Measurements from ENCODE around the gene UTF1. TPM values are rescaled to one million over a fixed set of nuclear protein-coding genes. Genes with fewer than 3 reads are reported as not detected.

UTF1 gene
- polyA plus RNA-seq, result not detected

DNA sequence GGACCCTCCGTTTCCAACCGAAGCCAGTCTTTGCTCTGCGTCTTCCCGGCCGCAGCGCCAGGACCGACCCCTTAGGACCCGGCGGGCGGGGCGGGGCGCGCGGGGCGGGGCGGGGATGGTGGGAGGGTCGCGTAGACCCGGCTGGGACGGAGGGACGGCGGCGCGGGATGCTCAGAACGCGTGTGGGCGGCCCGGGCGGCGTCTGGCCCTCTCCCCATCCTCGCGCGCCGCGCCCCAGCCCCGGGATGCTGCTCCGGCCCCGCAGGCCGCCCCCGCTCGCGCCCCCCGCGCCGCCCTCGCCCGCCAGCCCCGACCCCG is at the start of gene UTF1:
UTF1 (plus strand) TSS at position 174 of the 318 bp plus-strand sequence; CDS start at position 246, 72 bp downstream.
- H3K27ac ChIP-seq (ENCODE audit: low read depth, low read length), result no peak within 1 kb of the TSS
- 2 to 4% (median 4%) methylated on average over 17 to 42 of the region's 49 CpGs for WGBS, 3 donors

GRCh38 chr10:133180965-133181639 is 48.9 kb upstream of the UTF1 start:
- no peak overlapping the region for H3K27ac ChIP-seq (ENCODE audit: low read depth, low read length)
- 77 to 90% (median 90%) methylated on average over 23 of the region's 23 CpGs for WGBS, 3 donors

DNA sequence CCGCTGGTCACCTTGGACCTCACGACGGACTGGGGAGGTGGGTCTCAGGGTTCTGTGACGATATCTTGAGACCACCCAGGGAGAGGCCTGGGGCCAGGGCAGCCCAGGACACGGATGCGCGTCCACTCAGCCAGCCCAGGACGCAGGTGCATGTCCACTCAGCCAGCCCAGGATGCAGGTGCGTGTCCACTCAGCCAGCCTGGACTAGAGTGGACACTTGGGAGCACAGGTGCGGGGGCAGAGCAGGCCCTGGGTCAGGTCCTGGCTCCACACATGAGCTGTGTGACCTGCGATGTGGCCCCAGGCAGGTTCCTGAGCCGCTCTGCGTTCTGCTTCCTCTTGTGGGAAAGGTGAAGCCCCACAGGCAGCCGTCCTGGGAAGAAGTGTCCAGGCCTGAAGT is 47.8 kb upstream of the UTF1 start:
- WGBS, 3 donors, result 74 to 76% (median 76%) methylated on average over 14 of the region's 14 CpGs
- no peak overlapping the region for H3K27ac ChIP-seq (ENCODE audit: low read depth, low read length)

DNA sequence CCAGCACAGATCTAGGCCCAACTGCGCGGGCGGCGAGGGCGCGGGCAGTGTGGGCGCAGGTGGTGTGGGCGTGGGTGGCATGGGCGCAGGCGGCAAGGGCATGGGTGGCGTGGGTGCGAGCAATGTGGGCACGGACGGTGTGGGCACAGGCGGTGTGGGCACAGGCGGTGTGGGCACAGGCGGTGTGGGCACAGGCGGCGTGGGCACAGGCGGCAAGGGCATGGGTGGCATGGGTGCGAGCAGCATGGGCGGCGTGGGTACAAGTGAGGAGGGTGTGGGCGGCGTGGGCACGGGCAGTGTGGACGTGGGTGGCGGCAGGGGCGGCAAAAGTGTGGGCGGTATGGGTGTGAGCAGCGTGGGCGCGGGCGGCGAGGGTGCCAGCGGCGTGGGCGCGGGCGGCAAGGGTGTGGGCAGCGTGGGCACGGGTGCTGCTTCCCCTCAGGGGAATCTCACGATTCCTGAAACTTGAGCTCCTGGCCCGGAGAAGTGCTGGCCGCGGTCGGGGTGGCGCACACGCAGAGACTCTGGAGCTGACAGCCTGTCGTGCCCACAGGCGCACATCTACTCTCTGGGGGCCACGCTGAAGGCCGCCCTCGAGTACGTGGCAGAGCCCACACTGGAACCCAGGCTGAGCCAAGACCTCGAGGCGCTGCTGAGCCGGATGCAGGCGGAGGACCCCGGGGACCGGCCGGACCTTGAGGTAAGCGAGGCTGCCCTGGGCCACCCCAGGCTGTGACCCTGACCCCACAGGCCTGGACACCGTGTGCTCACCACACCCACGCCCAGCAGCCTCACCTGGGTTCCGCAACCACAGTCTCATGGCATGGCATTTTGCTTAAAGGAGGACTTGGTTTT is 47.0 kb upstream of the UTF1 start:
- WGBS, 3 donors, result 85 to 93% (median 93%) methylated on average over 47 to 66 of the region's 66 CpGs
- no peak overlapping the region for H3K27ac ChIP-seq (ENCODE audit: low read depth, low read length)

GRCh38 chr10:133183646-133184378 is 46.2 kb upstream of the UTF1 start:
- 74 to 86% (median 86%) methylated on average over 21 of the region's 21 CpGs for WGBS, 3 donors
- H3K27ac ChIP-seq (ENCODE audit: low read depth, low read length), result no peak overlapping the region

DNA sequence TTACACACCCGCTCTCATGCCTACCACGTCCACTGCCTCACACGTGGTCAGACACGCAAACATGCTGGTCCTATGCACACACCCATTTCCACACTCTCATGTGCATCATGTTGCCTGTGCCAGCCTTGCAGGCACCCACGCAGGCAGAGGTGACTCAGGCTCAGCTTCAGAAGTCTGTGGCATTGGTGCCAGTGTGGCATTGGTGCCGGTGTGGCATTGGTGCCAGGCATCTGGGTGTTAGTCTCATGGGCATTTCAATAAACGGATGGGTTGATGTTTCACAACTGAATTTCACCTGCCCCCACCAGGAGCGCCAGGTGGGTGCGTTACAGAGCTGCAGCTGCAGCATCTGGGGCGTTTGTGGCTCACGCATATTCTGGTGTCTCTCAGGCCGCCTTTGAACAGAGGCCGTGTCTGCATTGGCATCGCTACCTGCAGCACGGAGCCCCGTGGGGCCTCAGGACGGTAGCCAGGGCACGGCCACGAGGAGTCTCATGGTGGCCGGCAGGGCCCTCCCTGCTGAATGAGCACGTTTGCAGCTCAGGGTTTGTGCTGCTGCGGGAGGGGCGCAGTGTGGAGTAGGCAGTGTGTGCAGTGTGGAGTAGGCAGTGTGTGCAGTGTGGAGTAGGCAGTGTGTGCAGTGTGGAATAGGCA is 45.3 kb upstream of the UTF1 start:
- no peak overlapping the region for H3K27ac ChIP-seq (ENCODE audit: low read depth, low read length)
- 82 to 90% (median 84%) methylated on average over 23 of the region's 23 CpGs for WGBS, 3 donors

GRCh38 chr10:133185421-133185820 is 44.6 kb upstream of the UTF1 start:
- H3K27ac ChIP-seq (ENCODE audit: low read depth, low read length), result no peak overlapping the region
- 61 to 78% (median 68%) methylated on average over 11 of the region's 11 CpGs for WGBS, 3 donors

DNA sequence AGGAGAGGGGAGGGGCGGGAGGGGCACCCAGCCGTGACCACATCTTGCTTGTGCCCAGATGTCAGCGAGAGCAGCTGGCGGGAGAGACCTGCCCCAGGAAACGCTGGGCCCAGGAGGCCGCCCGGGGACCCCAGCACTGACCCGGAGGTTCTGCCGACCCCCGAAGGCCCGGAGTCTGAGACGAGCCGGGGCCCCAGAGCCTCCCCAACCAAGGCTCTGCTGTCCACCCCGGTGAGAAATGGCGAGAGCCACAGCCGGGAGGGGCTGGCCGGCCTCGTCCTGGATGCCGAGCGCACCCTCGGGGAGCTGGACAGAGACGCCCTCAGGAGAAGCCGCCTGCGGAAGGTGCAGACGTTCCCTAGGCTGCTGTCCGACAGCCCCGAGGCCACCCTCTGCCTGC is 44.1 kb upstream of the UTF1 start:
- WGBS, 3 donors, result 48 to 77% (median 68%) methylated on average over 18 to 26 of the region's 27 CpGs

DNA sequence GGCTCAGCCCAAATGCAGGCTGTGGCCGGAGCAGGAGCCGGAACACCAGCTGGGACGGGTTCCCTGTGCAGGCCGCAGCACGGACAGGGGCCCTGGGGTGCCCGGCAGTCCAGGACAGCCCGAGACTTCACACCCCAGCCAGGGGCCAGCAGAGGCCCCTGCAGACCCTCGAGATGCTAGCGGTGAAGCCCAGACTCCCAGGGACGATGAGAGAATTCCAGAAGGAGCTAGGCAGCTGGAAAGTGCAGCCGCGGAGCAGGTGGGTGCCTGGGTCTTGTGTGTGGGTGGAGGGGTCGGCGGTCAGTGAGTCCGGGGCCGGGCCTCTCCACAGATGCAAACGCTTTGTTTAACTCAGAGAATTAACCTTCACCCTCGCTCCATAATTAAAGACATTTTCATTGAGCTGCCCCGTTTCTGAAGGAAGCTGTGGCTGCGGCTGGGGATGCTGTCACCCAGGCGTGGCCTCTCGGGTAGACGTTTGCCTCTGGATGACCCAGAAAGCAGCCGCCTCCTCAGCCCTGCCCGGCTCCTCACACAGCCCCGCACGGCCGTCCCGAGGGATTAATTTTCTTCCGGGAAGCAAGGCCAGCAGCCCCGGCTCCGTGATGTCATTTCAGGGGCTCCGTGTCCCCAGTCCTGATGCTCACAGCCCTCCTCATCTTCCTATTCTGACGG is 43.5 kb upstream of the UTF1 start:
- H3K27ac ChIP-seq (ENCODE audit: low read depth, low read length), result no peak overlapping the region
- WGBS, 3 donors, result 51 to 70% (median 54%) methylated on average over 34 of the region's 34 CpGs

More for the DNA sequence above, 44.1 kb upstream of the UTF1 start:
- no peak overlapping the region for H3K27ac ChIP-seq (ENCODE audit: low read depth, low read length)

DNA sequence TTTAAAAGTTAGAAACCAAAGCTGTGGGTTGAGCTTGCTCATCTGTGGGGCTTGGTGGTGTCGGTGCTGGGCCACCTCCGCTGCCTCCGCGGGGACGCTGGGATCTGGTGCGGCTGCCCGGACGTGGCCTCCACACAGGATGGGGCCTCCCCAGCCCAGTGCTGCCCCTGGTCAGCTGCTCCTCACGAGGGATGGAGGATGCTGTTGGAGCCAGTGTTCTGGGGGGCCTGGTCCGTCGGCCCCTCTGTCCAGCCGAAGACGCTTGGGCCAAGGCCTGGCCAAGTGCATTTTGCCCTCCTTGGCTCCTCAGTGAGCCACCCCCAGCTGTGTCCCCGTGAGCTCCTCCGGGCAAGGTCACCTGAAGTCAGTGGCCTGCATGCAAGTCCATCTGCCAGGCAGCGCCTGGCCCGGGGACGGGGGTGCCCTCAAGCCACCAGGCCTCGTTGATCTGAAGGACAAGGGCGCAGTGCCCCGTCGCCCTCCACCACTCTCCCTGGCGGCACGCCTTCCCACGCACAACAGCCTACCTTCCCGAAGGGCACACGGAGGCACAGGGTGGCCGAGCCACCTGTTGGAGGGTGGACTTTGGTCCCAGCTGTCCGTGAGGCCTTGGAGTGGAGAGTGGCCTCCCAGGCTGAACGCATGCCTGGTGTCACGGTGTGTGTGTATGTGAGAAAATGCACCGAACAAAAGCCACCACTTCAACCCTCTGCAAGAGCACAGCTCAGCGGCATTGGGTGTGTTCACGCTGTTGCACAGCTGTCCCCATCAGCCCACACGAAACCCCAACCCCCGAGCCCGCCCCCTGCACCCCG is 42.7 kb upstream of the UTF1 start:
- 55 to 88% (median 84%) methylated on average over 36 to 38 of the region's 38 CpGs for WGBS, 3 donors
- H3K27ac ChIP-seq (ENCODE audit: low read depth, low read length), result no peak overlapping the region

DNA sequence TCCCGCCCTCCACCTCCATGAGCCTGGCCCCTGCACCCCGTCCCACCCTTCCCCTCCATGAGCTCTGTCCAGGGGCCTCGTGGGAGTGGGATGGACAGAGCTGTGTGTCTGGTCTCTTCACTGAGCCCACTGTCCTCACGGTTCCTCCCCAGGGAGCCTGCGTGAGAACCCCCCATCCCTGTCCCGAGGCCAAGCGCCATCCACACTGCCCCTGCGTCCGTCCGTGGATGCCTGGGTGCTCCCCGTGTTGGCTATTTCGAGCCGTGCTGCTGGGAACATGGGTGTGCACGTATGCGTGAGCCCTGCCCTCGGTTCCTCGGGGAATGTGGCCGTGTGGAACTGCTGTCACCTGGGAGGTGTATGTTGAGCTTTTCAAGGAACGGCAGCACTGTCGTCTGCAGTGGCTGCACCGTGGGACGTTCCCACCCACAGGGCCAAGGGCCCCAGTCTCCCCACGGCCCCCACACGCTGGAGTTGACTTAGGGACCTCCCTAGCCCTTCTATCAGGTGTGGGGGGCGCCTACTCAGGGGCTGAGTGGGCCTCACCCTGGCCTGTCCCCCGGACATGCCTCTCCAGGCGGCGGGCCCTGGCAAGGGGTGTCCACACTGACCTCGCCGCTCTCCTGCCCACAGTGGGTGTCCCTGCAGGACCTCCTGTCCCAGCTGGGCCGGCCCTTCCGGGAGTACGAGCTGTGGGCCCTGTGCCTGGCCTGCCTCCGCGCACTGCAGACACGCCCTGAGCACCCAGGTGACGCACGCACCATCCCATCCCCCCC is 41.9 kb upstream of the UTF1 start:
- H3K27ac ChIP-seq (ENCODE audit: low read depth, low read length), result no peak overlapping the region
- 82 to 90% (median 86%) methylated on average over 38 of the region's 38 CpGs for WGBS, 3 donors

DNA sequence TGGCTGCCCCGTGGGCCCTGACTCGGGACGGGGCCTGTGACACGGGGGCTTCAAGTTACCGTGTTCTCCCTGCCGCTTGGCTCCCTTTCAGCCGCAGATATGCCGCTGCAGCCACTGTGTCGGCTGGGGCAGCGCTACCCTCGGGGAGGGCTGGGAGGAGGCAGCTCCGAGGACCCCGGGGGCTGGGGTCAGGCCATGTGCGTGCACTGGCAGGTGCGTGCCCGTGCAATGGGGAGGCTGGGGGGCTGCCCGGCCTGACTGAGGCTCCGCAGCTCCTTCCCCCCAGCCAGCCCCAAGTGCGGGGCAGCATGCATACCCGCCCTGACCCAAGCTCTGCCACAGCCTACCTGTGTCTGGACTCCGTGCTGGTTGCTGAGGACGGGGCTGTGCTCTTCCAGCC is 40.8 kb upstream of the UTF1 start:
- 87 to 91% (median 88%) methylated on average over 17 to 22 of the region's 22 CpGs for WGBS, 3 donors
- H3K27ac ChIP-seq (ENCODE audit: low read depth, low read length), result no peak overlapping the region

DNA sequence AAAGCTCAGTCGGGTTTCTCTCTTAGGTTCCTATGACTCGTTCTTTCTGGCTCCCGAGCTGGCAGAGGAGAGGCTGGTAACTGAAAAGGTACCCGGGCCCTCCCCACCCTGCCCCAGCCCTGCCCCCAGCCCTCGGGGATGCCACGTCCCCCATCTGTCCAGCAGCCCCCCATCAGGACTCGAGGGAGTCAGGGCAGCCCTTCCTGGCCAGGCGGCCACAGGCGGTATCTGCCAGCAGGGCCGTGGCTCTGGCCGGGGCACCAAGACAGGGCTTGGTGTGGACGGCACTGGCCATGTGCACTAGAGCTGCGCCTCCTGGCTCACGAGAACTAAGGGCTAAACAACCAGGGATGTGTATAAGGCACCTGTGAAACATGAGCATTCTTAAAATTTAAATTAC is 40.3 kb upstream of the UTF1 start:
- H3K27ac ChIP-seq (ENCODE audit: low read depth, low read length), result no peak overlapping the region
- WGBS, 3 donors, result 77 to 89% (median 88%) methylated on average over 13 to 14 of the region's 14 CpGs

GRCh38 chr10:133190225-133190624 is 39.8 kb upstream of the UTF1 start:
- 87 to 97% (median 96%) methylated on average over 10 of the region's 10 CpGs for WGBS, 3 donors

DNA sequence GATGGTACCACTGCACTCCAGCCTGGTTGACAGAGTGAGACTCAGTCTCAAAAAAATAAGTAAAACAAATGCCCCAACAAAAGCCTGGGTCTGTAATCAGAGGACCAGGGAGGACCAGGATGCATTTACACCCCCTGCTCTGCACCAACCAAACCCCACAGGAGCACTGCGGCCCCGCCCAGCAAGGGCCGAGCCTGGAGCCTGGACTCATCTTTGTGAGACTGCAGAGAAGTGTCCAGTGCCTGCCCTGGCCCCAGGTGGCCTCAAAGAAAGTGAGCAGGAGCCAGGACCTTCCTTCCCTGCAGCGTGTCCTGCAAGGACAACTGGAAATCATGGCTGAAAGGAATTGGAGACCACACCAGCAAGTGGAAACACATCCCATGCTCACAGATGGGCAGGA is 38.4 kb upstream of the UTF1 start:
- no peak overlapping the region for H3K27ac ChIP-seq (ENCODE audit: low read depth, low read length)
- WGBS, 3 donors, result 86 to 89% (median 89%) methylated on average over 4 of the region's 4 CpGs

More at GRCh38 chr10:133190225-133190624, 39.8 kb upstream of the UTF1 start:
- no peak overlapping the region for H3K27ac ChIP-seq (ENCODE audit: low read depth, low read length)

GRCh38 chr10:133194151-133194550 is 35.9 kb upstream of the UTF1 start:
- 78 to 85% (median 81%) methylated on average over 4 of the region's 4 CpGs for WGBS, 3 donors
- H3K27ac ChIP-seq (ENCODE audit: low read depth, low read length), result no peak overlapping the region

GRCh38 chr10:133195096-133195495 is 34.9 kb upstream of the UTF1 start:
- 85 to 89% (median 88%) methylated on average over 19 of the region's 19 CpGs for WGBS, 3 donors

More at GRCh38 chr10:133195096-133195495, 34.9 kb upstream of the UTF1 start:
- H3K27ac ChIP-seq (ENCODE audit: low read depth, low read length), result no peak overlapping the region

Measured in adipose tissue (tissue), 3 donors.